Left ventricle myocardium inferior (tissue), 1 donor: ENCODE data around the gene PLB1. TPM values are rescaled to one million over a fixed set of nuclear protein-coding genes. Genes with fewer than 3 reads are reported as not detected.

ENCODE experiments used
- DNase-seq: peaks from one replicate; pipeline ENCODE4 v3.0.0-alpha.2; 2020
- H3K27ac ChIP-seq: fragments of 200-600 bp; replicated peaks from 2 replicates; pipeline ENCODE4 v1.8.0; 2021
- H3K27me3 ChIP-seq: fragments of 200-600 bp; 2 replicates; pipeline ENCODE4 v1.8.0; 2021; ENCODE audit warnings: low read depth
- H3K36me3 ChIP-seq: fragments of 200-600 bp; 2 replicates; pipeline ENCODE4 v1.8.0; 2021
- H3K4me1 ChIP-seq: fragments of 200-600 bp; 2 replicates; pipeline ENCODE4 v1.8.0; 2021
- H3K4me3 ChIP-seq: fragments of 200-600 bp; 2 replicates; pipeline ENCODE4 v1.8.0; 2021; ENCODE audit warnings: mild to moderate bottlenecking, moderate library complexity
- H3K9me3 ChIP-seq: fragments of 200-600 bp; replicated peaks from 2 replicates; pipeline ENCODE4 v1.8.0; 2021
- intact Hi-C: fragments of 100-400 bp; cut with micrococcal nuclease; formaldehyde crosslinking; loops from one replicate; pipeline ENCODE4 v1.11.0; 2022
- total RNA-seq: library from RNA; stranded (reverse); fragmentation: NEBNext Ultra II Directional; extraction: Animal tissue kit (Norgen Biotek cat#: 25700); gene quantifications from one replicate; pipeline ENCODE4 v1.2.1, GENCODE V29; 2021
- TF ChIP-seq, protein P1 (sequence below): fragments of 200-600 bp; IDR thresholded peaks from 2 replicates; pipeline ENCODE4 v1.8.0; 2021; ENCODE audit warnings: antibody characterized with exemption, mild to moderate bottlenecking, borderline replicate concordance
- donor health status: DM: no; HTN: yes; CAD: no; lungs with severe emphysema.

Gene PLB1
- total RNA-seq, 1 donor from 2014 or later: 2.4 TPM

GRCh38 chr2:28544036-28544346 lies 48.1 kb downstream of the PLB1 start:
- no peak for DNase-seq
- H3K27ac ChIP-seq: no peak overlapping the region
- no peaks in the 10 kb centered on the region for H3K4me1 ChIP-seq
- TF ChIP-seq, protein P1, sequence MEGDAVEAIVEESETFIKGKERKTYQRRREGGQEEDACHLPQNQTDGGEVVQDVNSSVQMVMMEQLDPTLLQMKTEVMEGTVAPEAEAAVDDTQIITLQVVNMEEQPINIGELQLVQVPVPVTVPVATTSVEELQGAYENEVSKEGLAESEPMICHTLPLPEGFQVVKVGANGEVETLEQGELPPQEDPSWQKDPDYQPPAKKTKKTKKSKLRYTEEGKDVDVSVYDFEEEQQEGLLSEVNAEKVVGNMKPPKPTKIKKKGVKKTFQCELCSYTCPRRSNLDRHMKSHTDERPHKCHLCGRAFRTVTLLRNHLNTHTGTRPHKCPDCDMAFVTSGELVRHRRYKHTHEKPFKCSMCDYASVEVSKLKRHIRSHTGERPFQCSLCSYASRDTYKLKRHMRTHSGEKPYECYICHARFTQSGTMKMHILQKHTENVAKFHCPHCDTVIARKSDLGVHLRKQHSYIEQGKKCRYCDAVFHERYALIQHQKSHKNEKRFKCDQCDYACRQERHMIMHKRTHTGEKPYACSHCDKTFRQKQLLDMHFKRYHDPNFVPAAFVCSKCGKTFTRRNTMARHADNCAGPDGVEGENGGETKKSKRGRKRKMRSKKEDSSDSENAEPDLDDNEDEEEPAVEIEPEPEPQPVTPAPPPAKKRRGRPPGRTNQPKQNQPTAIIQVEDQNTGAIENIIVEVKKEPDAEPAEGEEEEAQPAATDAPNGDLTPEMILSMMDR: no peak
- no peak overlapping the region for H3K4me3 ChIP-seq
- peaks cover 35% of the 10 kb centered on the region for H3K27me3 ChIP-seq
- no peaks in the 10 kb centered on the region for H3K9me3 ChIP-seq
- intact Hi-C loops: no loop called here
- no peaks in the 10 kb centered on the region for H3K36me3 ChIP-seq

DNA sequence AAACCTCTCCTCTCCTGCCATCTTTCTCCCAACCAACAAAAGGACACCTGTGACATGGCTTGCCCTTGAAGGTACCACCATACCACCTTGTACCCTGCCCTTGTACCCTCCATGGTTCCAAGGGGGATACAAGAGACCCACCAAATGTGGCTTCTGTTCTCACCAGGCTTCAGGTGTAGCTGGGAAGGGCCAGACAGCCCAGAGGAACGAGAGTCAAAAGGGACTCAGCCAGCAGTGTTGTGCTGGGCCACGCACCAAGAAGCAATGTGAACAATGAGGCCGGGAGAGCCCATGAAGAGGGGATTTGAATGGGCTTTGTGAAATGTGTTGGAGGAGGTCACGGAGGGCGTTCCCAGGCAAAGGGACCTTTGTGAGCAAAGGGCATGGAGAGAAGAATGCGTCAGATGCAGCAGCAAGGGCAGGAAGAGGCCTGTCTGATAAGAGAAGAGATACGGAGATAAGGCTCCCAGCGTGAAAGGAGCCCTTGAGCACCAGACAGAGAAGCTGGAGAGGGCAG lies 48.6 kb downstream of the PLB1 start:
- intact Hi-C loops: no loop called here
- Histone ChIP-seq H3K27ac (no peak overlapping the region), H3K4me3 (no peak overlapping the region), H3K36me3 (no peaks in the 10 kb centered on the region), H3K4me1 (no peaks in the 10 kb centered on the region), H3K27me3 (peaks cover 35% of the 10 kb centered on the region), H3K9me3 (no peaks in the 10 kb centered on the region)
- TF ChIP-seq, protein P1: no peak
- DNase-seq: no peak

GRCh38 chr2:28544922-28545589 lies 49.2 kb downstream of the PLB1 start:
- TF ChIP-seq, protein P1: no peak
- H3K4me3 ChIP-seq: no peak overlapping the region
- peaks cover 34% of the 10 kb centered on the region for H3K27me3 ChIP-seq
- H3K9me3 ChIP-seq: no peaks in the 10 kb centered on the region
- intact Hi-C loops: no loop called here
- H3K27ac ChIP-seq: no peak overlapping the region
- H3K4me1 ChIP-seq: no peaks in the 10 kb centered on the region
- DNase-seq: no peak
- no peaks in the 10 kb centered on the region for H3K36me3 ChIP-seq

DNA sequence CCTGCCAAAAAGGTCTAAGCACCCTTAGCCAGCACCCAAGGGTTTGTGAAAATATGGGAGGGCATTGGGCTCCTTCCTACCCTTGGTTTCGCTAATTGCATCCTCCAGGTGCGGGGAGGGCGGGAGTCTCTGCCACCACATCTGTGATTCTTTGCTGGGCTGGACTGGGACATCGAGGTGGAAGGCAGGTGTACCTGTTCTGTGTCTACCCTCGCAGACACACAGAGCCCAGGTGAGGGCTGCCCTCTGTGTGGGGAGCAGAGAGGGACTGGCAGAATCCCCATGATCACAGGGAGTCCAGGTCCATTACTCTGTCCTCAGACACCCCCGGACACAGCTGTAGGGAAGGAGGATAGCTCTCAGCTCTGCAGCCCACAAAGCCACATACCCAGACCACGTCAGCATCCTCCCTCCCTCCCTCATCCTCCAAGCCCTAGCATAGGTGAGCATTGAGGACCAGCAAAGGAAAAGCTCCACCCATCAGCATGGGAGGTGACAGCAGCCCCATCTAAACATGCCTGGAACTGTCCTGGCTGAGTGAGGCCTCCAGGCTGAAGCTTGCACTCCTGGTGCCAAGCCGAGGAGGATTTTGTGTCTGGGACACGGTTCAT lies 49.8 kb downstream of the PLB1 start:
- Histone ChIP-seq H3K36me3 (no peaks in the 10 kb centered on the region), H3K4me3 (no peak overlapping the region), H3K4me1 (no peaks in the 10 kb centered on the region), H3K27ac (no peak overlapping the region), H3K9me3 (no peaks in the 10 kb centered on the region), H3K27me3 (peaks cover 28% of the 10 kb centered on the region)
- TF ChIP-seq, protein P1: no peak
- intact Hi-C loops: no loop called here
- DNase-seq: no peak

DNA sequence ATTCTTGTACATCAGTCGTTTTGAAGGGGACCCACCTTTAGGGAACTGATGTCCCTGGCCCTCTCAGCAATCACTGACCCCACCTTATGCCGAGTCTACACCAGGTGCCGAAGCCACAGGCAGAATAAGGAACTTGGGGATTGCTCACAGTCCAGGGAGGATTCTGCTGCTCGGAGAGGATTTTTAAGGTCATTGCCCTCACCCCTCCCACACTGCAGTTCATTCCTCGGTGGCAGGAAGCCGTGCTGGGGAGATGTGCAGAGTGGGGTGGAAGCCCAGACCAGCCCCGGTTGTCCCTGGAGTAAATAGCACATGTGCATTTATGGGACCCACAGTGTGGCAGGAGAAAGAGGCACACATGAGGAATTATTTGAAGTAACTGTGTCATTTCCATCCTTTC lies 50.4 kb downstream of the PLB1 start:
- peaks cover 27% of the 10 kb centered on the region for H3K27me3 ChIP-seq
- no peak for DNase-seq
- no peaks in the 10 kb centered on the region for H3K9me3 ChIP-seq
- no peak overlapping the region for H3K4me3 ChIP-seq
- H3K4me1 ChIP-seq: no peaks in the 10 kb centered on the region
- intact Hi-C loops: no loop called here
- no peaks in the 10 kb centered on the region for H3K36me3 ChIP-seq
- no peak overlapping the region for H3K27ac ChIP-seq
- TF ChIP-seq, protein P1: no peak
